ENCODE data around the gene C4BPA.

C4BPA gene

DNA sequence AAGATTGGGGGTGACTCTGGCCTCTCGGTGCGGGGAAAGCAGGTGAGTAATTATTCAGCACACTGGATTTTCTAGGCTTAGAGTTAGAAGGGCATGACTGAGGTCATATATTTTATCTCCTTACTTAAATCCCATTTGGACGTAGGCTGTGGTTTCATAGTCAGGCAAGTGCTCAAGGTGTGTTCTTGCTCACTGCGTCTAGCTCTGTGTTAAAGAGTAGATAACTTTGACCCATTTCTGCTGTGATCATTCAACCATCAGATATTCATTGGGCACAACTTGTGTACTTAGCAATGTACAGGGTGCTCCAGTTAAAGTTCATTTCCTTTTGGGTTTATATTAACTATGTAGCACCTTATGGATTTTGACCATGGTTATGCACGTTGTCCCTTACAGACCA is 36.4 kb upstream of the C4BPA start:
- Histone ChIP-seq H3K79me2 (ENCODE audit: low read length) (no peaks in the 10 kb centered on the region), H3K27ac (ENCODE audit: low read length) (no peak overlapping the region), H3K4me3 (ENCODE audit: low read length) (no peak overlapping the region), H3K27me3 (replicated peaks; ENCODE audit: insufficient read depth, low read length) (no peaks in the 10 kb centered on the region), H3F3A (ENCODE audit: insufficient read depth, low read length) (no peaks in the 10 kb centered on the region), H3K4me1 (ENCODE audit: low read length) (peaks cover 3% of the 10 kb centered on the region; the same call in 1 of the 2 replicates), H4K20me1 (ENCODE audit: insufficient read depth, low read length) (no peaks in the 10 kb centered on the region), H3K4me2 (ENCODE audit: low read depth, low read length) (no peak overlapping the region), H2AFZ (ENCODE audit: low read length) (no peak overlapping the region), H3K36me3 (replicated peaks; ENCODE audit: insufficient read depth, low read length) (no peaks in the 10 kb centered on the region), H3K9me2 (replicated peaks; ENCODE audit: insufficient read depth, low read length) (no peaks in the 10 kb centered on the region), H3K9ac (ENCODE audit: low read length) (no peak overlapping the region), H3K9me3 (replicated peaks; ENCODE audit: insufficient read depth, low read length) (no peaks in the 10 kb centered on the region)
- TF ChIP-seq EZH2 (optimal IDR thresholded peaks at IDR 0.05; ENCODE audit: low read depth, low read length) (no peak), EZH2phosphoT487 (IDR thresholded peaks at IDR 0.05; ENCODE audit: low read length) (no peak)
- TF ChIP-seq, protein P1, sequence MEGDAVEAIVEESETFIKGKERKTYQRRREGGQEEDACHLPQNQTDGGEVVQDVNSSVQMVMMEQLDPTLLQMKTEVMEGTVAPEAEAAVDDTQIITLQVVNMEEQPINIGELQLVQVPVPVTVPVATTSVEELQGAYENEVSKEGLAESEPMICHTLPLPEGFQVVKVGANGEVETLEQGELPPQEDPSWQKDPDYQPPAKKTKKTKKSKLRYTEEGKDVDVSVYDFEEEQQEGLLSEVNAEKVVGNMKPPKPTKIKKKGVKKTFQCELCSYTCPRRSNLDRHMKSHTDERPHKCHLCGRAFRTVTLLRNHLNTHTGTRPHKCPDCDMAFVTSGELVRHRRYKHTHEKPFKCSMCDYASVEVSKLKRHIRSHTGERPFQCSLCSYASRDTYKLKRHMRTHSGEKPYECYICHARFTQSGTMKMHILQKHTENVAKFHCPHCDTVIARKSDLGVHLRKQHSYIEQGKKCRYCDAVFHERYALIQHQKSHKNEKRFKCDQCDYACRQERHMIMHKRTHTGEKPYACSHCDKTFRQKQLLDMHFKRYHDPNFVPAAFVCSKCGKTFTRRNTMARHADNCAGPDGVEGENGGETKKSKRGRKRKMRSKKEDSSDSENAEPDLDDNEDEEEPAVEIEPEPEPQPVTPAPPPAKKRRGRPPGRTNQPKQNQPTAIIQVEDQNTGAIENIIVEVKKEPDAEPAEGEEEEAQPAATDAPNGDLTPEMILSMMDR (IDR thresholded peaks at IDR 0.05; ENCODE audit: low read length): no peak
- no peak for DNase-seq

DNA sequence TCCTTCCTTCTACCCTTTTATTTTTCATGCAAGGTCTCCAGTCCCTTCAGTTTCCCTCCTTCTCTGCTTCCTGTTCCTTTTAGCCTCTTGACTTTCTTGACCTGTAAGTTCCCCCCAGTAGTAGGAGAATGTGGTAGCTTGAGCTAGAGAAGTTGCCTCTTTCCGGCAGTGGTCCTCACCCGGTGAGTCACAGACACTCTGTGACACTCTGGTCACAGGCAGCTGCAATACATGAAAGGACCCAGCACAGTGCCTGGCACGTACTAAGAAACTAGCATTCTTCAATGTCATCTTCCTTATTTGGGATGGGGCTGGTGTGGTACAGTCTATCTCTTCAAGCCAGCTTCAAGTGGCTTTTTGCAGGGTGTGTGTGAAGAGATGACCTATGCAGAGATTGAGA is 35.0 kb upstream of the C4BPA start:
- Histone ChIP-seq H3K27ac (ENCODE audit: low read length) (no peak overlapping the region), H3K79me2 (ENCODE audit: low read length) (no peaks in the 10 kb centered on the region), H3K4me1 (ENCODE audit: low read length) (peaks cover 3% of the 10 kb centered on the region; the same call in 1 of the 2 replicates), H3F3A (ENCODE audit: insufficient read depth, low read length) (no peaks in the 10 kb centered on the region), H3K36me3 (replicated peaks; ENCODE audit: insufficient read depth, low read length) (no peaks in the 10 kb centered on the region), H4K20me1 (ENCODE audit: insufficient read depth, low read length) (no peaks in the 10 kb centered on the region), H3K9ac (ENCODE audit: low read length) (no peak overlapping the region), H2AFZ (ENCODE audit: low read length) (no peak overlapping the region), H3K27me3 (replicated peaks; ENCODE audit: insufficient read depth, low read length) (no peaks in the 10 kb centered on the region), H3K9me3 (replicated peaks; ENCODE audit: insufficient read depth, low read length) (no peaks in the 10 kb centered on the region), H3K4me2 (ENCODE audit: low read depth, low read length) (no peak overlapping the region), H3K4me3 (ENCODE audit: low read length) (no peak overlapping the region), H3K9me2 (replicated peaks; ENCODE audit: insufficient read depth, low read length) (no peaks in the 10 kb centered on the region)
- DNase-seq: no peak
- TF ChIP-seq, protein P1 (IDR thresholded peaks at IDR 0.05; ENCODE audit: low read length): no peak
- TF ChIP-seq EZH2phosphoT487 (IDR thresholded peaks at IDR 0.05; ENCODE audit: low read length) (no peak), EZH2 (optimal IDR thresholded peaks at IDR 0.05; ENCODE audit: low read depth, low read length) (no peak)

DNA sequence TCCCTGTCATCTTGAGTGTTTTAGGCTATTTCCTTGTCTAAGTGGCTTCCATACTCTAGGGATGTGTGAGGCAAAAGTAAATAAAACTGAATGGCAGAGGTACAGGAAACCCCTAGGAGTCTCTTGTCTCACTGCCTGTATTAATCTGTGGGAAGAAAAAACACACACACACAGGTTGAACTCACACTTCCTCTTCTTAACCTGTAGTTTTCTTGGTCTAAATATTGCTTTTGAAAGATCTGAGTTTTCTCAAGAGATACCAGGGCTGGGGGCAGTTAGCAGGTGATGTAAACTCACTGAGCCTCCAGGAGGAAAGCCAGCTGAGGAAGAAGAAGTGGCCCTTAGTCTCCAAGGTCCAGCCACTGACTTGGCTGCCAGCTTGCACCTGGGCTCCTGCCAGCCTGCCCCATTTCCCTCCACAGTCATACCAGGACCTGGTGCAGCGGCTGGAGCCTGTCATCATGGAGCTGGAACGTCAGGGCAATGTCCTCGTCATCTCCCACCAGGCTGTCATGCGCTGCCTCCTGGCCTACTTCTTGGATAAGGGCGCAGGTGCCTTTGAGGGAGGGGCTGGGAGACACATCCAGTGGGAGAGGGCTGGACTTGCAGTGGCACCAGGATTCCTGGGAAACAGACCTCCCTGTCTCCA is 34.1 kb upstream of the C4BPA start:
- H3K36me3 ChIP-seq (replicated peaks; ENCODE audit: insufficient read depth, low read length): no peaks in the 10 kb centered on the region

More for the DNA sequence above, 34.1 kb upstream of the C4BPA start:
- Histone ChIP-seq H3K79me2 (ENCODE audit: low read length) (no peaks in the 10 kb centered on the region), H3K27me3 (replicated peaks; ENCODE audit: insufficient read depth, low read length) (no peaks in the 10 kb centered on the region), H2AFZ (ENCODE audit: low read length) (no peak overlapping the region), H3K4me1 (ENCODE audit: low read length) (peaks cover 3% of the 10 kb centered on the region; the same call in 1 of the 2 replicates), H3K4me3 (ENCODE audit: low read length) (no peak overlapping the region), H3K9me3 (replicated peaks; ENCODE audit: insufficient read depth, low read length) (no peaks in the 10 kb centered on the region), H3K4me2 (ENCODE audit: low read depth, low read length) (no peak overlapping the region), H3K9me2 (replicated peaks; ENCODE audit: insufficient read depth, low read length) (no peaks in the 10 kb centered on the region), H3K27ac (ENCODE audit: low read length) (no peak overlapping the region), H3F3A (ENCODE audit: insufficient read depth, low read length) (no peaks in the 10 kb centered on the region), H3K9ac (ENCODE audit: low read length) (no peak overlapping the region), H4K20me1 (ENCODE audit: insufficient read depth, low read length) (no peaks in the 10 kb centered on the region)
- TF ChIP-seq EZH2phosphoT487 (IDR thresholded peaks at IDR 0.05; ENCODE audit: low read length) (no peak), EZH2 (optimal IDR thresholded peaks at IDR 0.05; ENCODE audit: low read depth, low read length) (no peak)
- TF ChIP-seq, protein P1 (IDR thresholded peaks at IDR 0.05; ENCODE audit: low read length): no peak
- no peak for DNase-seq
